Hippocampal formation (tissue), 2 donors: ENCODE measurements around the gene TEX11.

ENCODE experiments used
- DNase-seq, 2 donors: peaks; one replicate each; lab custom pipeline; 2025; lab: John Stamatoyannopoulos, UW

The TEX11 gene

DNA sequence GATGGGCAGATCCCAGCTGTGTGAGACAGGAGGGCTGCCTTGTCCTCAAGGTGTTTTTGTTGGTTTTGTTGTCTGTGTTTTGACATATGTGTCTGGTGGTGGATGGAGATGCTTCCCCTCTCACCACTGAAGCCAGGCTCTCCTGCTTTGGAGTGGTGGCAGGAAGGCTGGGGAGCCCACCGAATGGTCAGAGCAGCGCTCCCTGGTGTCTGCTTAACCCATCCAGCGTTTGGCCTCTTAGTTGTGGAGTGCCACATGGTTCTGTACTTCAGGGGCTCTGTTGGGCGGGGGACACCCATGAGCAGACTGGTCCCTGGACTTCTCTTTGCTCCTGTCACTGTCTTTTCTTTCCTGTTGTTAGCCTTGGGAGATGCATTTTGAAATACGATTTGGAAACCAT lies 412.0 kb downstream of the TEX11 start:
- no peak for DNase-seq

DNA sequence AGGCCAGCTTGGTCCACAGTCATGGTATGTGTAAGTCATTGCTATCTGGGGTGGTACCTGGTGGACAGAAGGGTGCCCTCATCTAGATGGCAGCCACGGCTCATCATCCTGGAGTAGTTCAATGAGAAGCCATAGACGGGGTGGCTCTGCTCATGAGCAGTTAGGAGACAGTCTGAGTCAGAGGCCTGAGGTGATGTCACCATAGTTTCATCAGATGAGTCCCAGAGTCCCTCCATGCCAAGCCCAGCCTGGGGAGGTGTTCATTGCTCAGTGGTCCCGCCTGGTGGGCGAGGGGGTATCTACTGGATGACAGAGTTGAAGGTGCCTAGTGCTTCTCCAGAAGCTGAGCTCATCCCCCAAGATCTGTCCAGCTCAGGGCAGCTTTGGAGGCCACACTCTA lies 414.1 kb downstream of the TEX11 start:
- no peak for DNase-seq

DNA sequence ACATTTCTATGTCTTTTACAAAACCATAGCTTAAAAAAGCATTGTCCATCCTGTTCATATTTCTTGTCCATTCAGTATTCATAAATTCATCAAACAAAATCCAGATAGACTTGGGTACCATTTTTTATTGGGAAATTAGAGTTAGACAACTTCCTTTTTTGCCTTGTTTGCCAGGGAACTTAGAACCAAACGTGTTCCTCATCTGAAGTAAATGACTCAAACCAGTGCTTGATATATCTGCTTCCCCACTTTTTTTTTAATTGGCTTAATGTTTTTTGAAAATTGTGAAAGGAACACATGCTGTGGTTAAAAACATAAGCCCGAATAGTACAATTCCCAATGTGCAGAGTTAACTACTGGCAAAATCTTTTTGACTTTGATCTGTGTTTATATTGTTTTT lies 419.7 kb downstream of the TEX11 start:
- DNase-seq, result no peak

DNA sequence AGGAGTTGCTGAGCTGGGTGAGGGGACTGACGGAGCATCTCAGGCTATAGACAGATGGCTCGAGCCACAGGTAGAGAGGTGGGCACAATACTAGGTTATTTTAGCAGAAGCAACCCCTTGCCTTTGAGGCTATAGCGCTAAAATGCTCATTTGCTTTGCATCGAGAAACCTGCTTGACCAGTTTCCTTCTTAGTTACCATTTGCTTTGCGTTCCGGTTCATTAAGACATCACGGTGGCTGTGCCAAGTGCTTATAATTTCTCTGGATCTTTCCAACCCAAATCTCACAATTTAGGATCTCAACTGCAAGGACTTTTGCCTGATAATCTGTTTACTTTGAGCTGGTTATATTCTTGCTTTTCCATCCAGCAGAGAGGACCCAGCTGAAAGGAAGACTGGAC lies 423.0 kb downstream of the TEX11 start:
- no peak for DNase-seq

DNA sequence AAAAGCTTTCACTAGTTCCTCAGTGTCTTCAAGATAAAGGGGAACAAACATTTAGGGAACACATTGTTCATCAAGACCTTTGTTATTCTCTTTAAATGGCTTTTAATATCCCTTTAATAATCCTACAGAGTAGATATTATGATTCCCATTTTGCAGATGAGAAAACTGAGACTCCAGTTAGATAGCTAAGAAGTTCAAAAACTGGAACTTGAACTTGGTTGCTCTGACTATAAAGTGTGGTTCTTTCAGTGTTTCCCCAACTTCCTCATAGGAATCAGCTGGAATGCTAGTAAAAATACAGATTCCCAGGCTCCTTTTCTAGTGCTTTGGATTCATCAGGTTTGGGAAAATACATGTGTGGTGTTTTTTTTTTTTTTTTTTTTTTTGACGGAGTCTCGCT lies 426.2 kb downstream of the TEX11 start:
- no peak for DNase-seq

DNA sequence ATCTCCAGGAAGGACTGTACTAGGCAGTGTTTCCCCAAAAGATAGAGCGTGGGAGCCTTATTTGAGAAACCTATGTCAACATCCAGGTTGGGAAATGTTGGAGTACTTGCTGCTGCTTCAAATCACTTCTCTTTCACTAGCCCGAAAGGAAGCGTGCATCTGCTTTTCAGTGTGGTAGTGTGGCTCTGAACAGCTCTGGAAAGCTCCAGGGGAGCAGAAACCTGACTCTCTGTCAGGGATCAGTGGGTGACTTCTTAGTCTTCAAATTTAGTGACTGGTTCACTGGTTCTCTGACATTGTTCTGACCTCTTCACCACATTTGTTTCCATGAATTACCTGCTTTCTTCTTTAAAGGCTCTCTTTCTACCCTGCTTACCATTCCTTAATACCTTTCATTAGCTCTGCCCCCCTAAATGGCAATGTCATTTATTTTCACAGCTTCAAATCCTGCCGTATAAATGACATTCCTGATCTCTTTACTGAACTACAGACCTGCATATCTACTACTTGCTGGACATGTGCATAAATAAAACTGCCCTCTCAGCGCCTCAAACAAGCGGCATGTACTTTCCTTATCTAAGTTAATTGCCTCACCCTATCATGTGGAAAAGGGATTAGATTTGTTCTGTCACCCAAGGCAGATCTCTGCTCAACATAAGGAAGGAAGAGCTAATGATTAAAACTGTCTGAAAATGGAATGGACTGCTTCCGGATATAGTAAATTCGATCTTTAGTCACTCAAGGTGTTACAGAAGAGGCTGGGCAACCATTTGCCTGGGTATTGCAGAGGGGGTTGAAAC lies 426.8 kb downstream of the TEX11 start:
- no peak for DNase-seq

DNA sequence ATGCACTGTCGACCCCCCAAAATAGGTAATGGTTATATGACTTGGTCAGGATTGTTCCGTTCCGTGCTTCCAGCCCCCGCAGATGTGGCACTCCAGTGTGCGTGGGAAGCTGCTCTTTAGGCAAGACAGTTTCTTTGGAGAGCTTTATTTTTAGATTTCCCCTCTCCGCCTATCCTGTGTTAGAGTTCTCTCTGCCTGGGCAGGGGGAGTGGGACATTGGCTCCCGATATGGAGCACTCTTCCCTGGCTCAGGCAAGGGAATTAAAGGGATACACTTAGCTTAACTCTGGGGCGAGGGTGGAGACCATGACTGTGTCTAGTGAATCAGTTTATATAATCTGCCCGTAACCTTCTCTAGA lies 427.9 kb downstream of the TEX11 start:
- DNase-seq, result no peak

DNA sequence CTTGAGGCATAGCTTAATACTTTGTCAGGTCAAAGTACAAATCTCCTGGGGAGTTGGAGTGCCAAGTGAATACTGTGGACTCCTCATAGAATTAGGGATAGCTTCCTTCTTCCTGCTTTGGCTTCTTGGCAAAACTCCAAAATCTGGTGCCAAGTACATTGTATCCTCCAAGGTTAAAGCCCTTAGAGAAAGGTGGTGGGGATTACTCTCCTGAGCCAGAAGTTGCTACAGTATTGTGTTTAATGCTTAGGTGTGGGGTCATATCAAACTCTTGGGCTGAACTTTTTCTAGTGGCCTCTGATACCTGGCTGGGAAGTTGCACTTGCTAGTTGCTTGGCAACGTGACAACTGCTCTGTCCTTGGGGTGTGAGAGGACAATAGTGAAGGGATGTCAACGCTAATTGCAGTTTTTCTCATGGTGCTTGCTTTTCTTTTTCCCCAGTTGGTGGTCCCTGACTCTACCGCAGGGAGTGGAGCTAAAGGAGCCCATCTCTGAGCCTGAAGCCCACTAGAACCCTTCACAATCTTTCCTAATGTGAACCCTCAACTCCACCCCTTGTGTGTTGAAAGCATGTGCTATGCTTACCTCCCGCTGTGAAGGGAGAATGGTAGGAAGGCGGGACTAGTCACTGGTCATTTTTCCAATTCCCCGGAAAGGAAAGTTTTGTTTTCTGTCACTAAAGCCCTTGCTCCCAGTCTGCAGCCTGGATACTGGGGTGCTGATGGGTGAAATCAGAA lies 428.4 kb downstream of the TEX11 start:
- DNase-seq, result no peak

DNA sequence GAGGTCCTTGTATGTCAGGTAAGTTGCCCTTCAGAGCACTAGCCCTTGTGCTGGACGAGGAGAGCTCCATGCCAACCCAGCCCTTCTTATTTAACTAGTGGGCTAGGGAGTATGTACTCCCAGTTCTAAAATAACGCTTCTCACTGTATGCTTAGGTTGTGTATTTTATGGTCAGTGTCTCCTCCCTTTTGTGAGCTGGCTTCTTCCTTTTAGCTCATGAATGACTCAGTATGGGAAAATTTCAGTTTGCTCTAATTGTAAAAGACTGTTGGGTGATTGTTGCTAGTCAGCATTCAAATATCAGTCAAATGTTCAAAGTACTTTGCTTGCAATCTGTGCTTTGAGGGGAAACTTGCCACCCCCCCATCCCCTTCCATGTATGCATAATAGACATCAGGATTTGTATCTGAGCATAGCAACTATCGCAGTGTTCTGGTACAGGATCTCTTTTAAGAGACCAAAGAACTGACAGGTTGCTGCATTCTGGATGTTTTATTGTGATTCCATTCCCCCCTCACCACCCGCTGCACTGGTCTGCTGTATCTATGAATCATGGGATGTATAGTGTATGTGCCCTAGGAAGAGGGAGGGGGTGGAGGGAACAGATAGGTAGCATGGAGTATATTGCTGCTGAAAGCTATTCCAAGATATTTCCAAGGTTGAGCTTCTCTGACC lies 429.1 kb downstream of the TEX11 start:
- DNase-seq, result no peak
